Occipital lobe (tissue), 2 donors: ENCODE results near the gene CMKLR1. TPM values are rescaled to one million over a fixed set of nuclear protein-coding genes. Genes with fewer than 3 reads are reported as not detected.

Experiments
- DNase-seq: peaks from one replicate; lab custom pipeline; 2025; lab: John Stamatoyannopoulos, UW
- total RNA-seq: library from RNA; depleted of rRNA; stranded (reverse); fragments of >200 nt; gene quantifications from one replicate; pipeline ENCODE4 v1.2.3, GENCODE V29; 2014

CMKLR1 gene
- total RNA-seq, 1 donor from 2014 or later: 1.7 TPM

- DNase-seq: no peak
Measured at GRCh38 chr12:108316176-108317086, 22.7 kb downstream of the CMKLR1 start.

- no peak for DNase-seq
Measured at GRCh38 chr12:108315486-108316105, 23.5 kb downstream of the CMKLR1 start.

- DNase-seq: no peak
Measured at GRCh38 chr12:108313606-108314351, 25.3 kb downstream of the CMKLR1 start.

GRCh38 chr12:108313241-108313605, 25.9 kb downstream of the CMKLR1 start:
- DNase-seq: no peak

GRCh38 chr12:108312693-108313189, 26.4 kb downstream of the CMKLR1 start:
- DNase-seq: no peak

- no peak for DNase-seq
Measured at GRCh38 chr12:108312073-108312659, 26.9 kb downstream of the CMKLR1 start.

- no peak for DNase-seq
Measured at GRCh38 chr12:108311605-108312004, 27.5 kb downstream of the CMKLR1 start.

- DNase-seq: peak; percentile 29
Measured at GRCh38 chr12:108310489-108310888, 28.6 kb downstream of the CMKLR1 start.

GRCh38 chr12:108309674-108310312, 29.3 kb downstream of the CMKLR1 start:
- no peak for DNase-seq

- DNase-seq: no peak
Measured at GRCh38 chr12:108308395-108309085, 30.6 kb downstream of the CMKLR1 start.

- no peak for DNase-seq
Measured at GRCh38 chr12:108307006-108307405, 32.1 kb downstream of the CMKLR1 start.

- DNase-seq: no peak
Measured at GRCh38 chr12:108306506-108306905, 32.6 kb downstream of the CMKLR1 start.

GRCh38 chr12:108305991-108306501, 33.1 kb downstream of the CMKLR1 start:
- peak; percentile 50 for DNase-seq

- DNase-seq: peak; percentile 89
Measured at GRCh38 chr12:108305520-108305919, 33.6 kb downstream of the CMKLR1 start.

- no peak for DNase-seq
Measured at GRCh38 chr12:108304633-108305032, 34.5 kb downstream of the CMKLR1 start.

- no peak for DNase-seq
Measured at GRCh38 chr12:108303703-108304102, 35.4 kb downstream of the CMKLR1 start.

- DNase-seq: no peak
Measured at GRCh38 chr12:108302403-108303311, 36.5 kb downstream of the CMKLR1 start.

- no peak for DNase-seq
Measured at GRCh38 chr12:108302016-108302402, 37.1 kb downstream of the CMKLR1 start.

- no peak for DNase-seq
Measured at GRCh38 chr12:108301346-108301745, 37.8 kb downstream of the CMKLR1 start.
